ENCODE results near the gene NFIC. TPM values are rescaled to one million over a fixed set of nuclear protein-coding genes. Genes with fewer than 3 reads are reported as not detected.
"Not testable (repeated sequence)": the region's sequence is repeated elsewhere in the genome, so short reads cannot be mapped to it uniquely, and the experiment has no call there.

NFIC gene
- total RNA-seq, 2 donors from 2014 or later, result 42.0 to 71.3 TPM

- no peaks in the 10 kb centered on the region for H3K27me3 ChIP-seq
- no peak for DNase-seq
- no peak overlapping the region for H3K27ac ChIP-seq
- TF ChIP-seq CTCF (IDR thresholded peaks at IDR 0.05), result no peak
- no peak overlapping the region for H3K4me3 ChIP-seq
- intact Hi-C loops (cut with DNase I), result no loop called here
- no peak overlapping the region for H3K9ac ChIP-seq (ENCODE audit: low read depth in 2 of 2, low read length in 2 of 2)
- no peaks in the 10 kb centered on the region for H3K9me3 ChIP-seq
- H3K4me1 ChIP-seq, result peaks cover 3% of the 10 kb centered on the region
- H3K36me3 ChIP-seq, result no peaks in the 10 kb centered on the region
Observed at GRCh38 chr19:3344608-3345598, 21.5 kb upstream of the NFIC start.

GRCh38 chr19:3345850-3346460 lies 20.4 kb upstream of the NFIC start:
- Histone ChIP-seq H3K9ac (ENCODE audit: low read depth in 2 of 2, low read length in 2 of 2) (peak overlapping the region in 1 of 2 donors; percentile 38), H3K27me3 (no peaks in the 10 kb centered on the region), H3K4me3 (no peak overlapping the region), H3K4me1 (peaks cover 3% of the 10 kb centered on the region), H3K9me3 (no peaks in the 10 kb centered on the region), H3K36me3 (no peaks in the 10 kb centered on the region), H3K27ac (peak overlapping the region; percentile 59)
- no peak for DNase-seq
- intact Hi-C loops (cut with DNase I), result no loop called here
- TF ChIP-seq CTCF (IDR thresholded peaks at IDR 0.05), result no peak

GRCh38 chr19:3346677-3347353 lies 19.6 kb upstream of the NFIC start:
- intact Hi-C loops (cut with DNase I), result no loop called here
- no peak overlapping the region for H3K4me3 ChIP-seq

GRCh38 chr19:3348042-3348441 lies 18.3 kb upstream of the NFIC start:
- H3K36me3 ChIP-seq, result no peaks in the 10 kb centered on the region
- intact Hi-C loops (cut with DNase I), result no loop called here
- H3K4me3 ChIP-seq, result no peak overlapping the region
- H3K27ac ChIP-seq, result no peak overlapping the region
- H3K4me1 ChIP-seq, result peaks cover 3% of the 10 kb centered on the region
- no peak for DNase-seq
- TF ChIP-seq CTCF (IDR thresholded peaks at IDR 0.05), result no peak
- no peaks in the 10 kb centered on the region for H3K9me3 ChIP-seq
- no peaks in the 10 kb centered on the region for H3K27me3 ChIP-seq
- H3K9ac ChIP-seq (ENCODE audit: low read depth in 2 of 2, low read length in 2 of 2), result no peak overlapping the region

More at GRCh38 chr19:3346677-3347353, 19.6 kb upstream of the NFIC start:
- peak overlapping the region; percentile 59 for H3K27ac ChIP-seq
- H3K4me1 ChIP-seq, result peaks cover 3% of the 10 kb centered on the region
- TF ChIP-seq CTCF (IDR thresholded peaks at IDR 0.05), result no peak
- no peaks in the 10 kb centered on the region for H3K27me3 ChIP-seq
- peak overlapping the region in 1 of 2 donors; percentile 38 for H3K9ac ChIP-seq (ENCODE audit: low read depth in 2 of 2, low read length in 2 of 2)
- DNase-seq, result peak; percentile 55
- H3K36me3 ChIP-seq, result no peaks in the 10 kb centered on the region
- no peaks in the 10 kb centered on the region for H3K9me3 ChIP-seq

- H3K9me3 ChIP-seq; H3K27me3 ChIP-seq; H3K27ac ChIP-seq; DNase-seq; H3K36me3 ChIP-seq; intact Hi-C loops (cut with DNase I); H3K4me3 ChIP-seq; H3K4me1 ChIP-seq; H3K9ac ChIP-seq (ENCODE audit: low read depth in 2 of 2, low read length in 2 of 2): not testable (repeated sequence)
Observed at GRCh38 chr19:3348469-3348868, 17.9 kb upstream of the NFIC start.

Measured in colonic mucosa (tissue), 4 donors.